Lung (tissue), 12 donors: ENCODE data around the gene TGFA. TPM values are rescaled to one million over a fixed set of nuclear protein-coding genes. Genes with fewer than 3 reads are reported as not detected.

Experiments
- ATAC-seq: fragments of 200-7000 bp; cut with Tn5 transposase; one replicate; pipeline ENCODE4 v1.9.1; 2020; ENCODE audit warnings: moderate number of reproducible peaks; ENCODE audit not compliant: insufficient read depth, low FRiP score
- DNase-seq, 3 donors: peaks; one replicate each; pipeline ENCODE4 v3.0.0-alpha.2; 2013 to 2017
- H3K27ac ChIP-seq, 2 donors: one replicate each; pipeline ENCODE4 v1.5.1; 2013; ENCODE audit warnings: mild to moderate bottlenecking in 2 of 2, moderate library complexity in 2 of 2, control low read depth in 1 of 2, inconsistent platforms in 1 of 2, low read depth in 1 of 2, low read length in 1 of 2
- H3K27me3 ChIP-seq, 3 donors: one replicate each; pipeline ENCODE4 v1.5.1; 2013; ENCODE audit warnings: low read length in 2 of 3; ENCODE audit not compliant: control insufficient read depth in 3 of 3, insufficient read depth in 3 of 3
- H3K36me3 ChIP-seq, 4 donors: one replicate each; pipeline ENCODE4 v1.5.1; 2013; ENCODE audit warnings: low read length in 4 of 4, mild to moderate bottlenecking in 1 of 4, moderate library complexity in 1 of 4; ENCODE audit not compliant: control insufficient read depth in 4 of 4, insufficient read depth in 4 of 4
- H3K4me1 ChIP-seq, 5 donors: one replicate each; pipeline ENCODE4 v1.5.1; 2013; ENCODE audit warnings: low read length in 5 of 5, mild to moderate bottlenecking in 2 of 5, moderate library complexity in 1 of 5; ENCODE audit not compliant: control insufficient read depth in 5 of 5, insufficient read depth in 5 of 5
- H3K4me3 ChIP-seq: one replicate; pipeline ENCODE4 v1.5.1; 2013; ENCODE audit warnings: mild to moderate bottlenecking, control low read depth, moderate library complexity
- H3K9ac ChIP-seq, 2 donors: one replicate each; pipeline ENCODE4 v1.5.1; 2013; ENCODE audit warnings: low read length in 2 of 2, control low read depth in 1 of 2; ENCODE audit not compliant: insufficient read depth in 1 of 2
- H3K9me3 ChIP-seq, 4 donors: one replicate each; pipeline ENCODE4 v1.5.1; 2013; ENCODE audit warnings: low read length in 3 of 4, mild to moderate bottlenecking in 1 of 4, moderate library complexity in 1 of 4; ENCODE audit not compliant: control insufficient read depth in 4 of 4, insufficient read depth in 3 of 4
- WGBS, 2 donors: extraction: QIAGEN DNeasy Blood & Tissue Kit; methylation state at CpG; one replicate each; pipeline ENCODE4 v1.1.7; 2013; 5-methylcytosine and 5-hydroxymethylcytosine counted together
- polyA plus RNA-seq, 2 donors: library from polyadenylated mRNA; stranded (reverse); fragments of 200-250 nt; gene quantifications; one replicate each; pipeline ENCODE4 v1.2.1, GENCODE V29; 2013
- total RNA-seq, 2 donors: library from RNA; depleted of rRNA in 1 of 2; stranded (reverse); fragments of >200 nt in 1 of 2; gene quantifications; one replicate each; pipeline ENCODE4 v1.2.1, GENCODE V29; 2014 to 2021
- TF ChIP-seq, protein P1 (sequence below): IDR thresholded peaks from 2 replicates; pipeline ENCODE4 v1.5.1; 2012; ENCODE audit warnings: mild to moderate bottlenecking; ENCODE audit errors: control extremely low read depth, extremely low read depth
- donor health status: control.
- donor health status: control.
- donor health status: Bipolar disorder and iron deficiency.
- donor health status: healthy.
- donor health status: DM: yes; HTN: yes; CAD: no.

The TGFA gene
- total and polyA plus RNA-seq, 4 donors, result 1.9 to 13.0 (median 7.0) TPM

DNA sequence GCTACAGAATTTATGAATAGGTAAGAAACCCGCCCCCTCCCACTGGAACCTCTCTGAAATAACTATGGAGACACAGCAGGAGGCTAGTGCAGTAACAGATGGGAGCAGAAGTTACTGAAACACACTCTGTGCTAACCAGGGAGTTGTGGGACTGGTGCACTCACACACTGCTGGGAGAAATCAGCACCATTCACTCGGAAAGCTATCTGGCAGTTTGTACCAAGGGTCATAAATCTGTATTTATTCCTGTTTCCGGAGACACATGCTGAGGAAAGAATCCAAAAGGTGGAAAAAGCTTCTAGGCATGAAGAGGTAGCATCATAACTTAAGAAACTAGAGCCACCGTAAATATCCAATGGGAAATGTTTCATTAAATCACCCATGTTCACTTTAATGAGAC, 39.9 kb downstream of the TGFA start:
- DNase-seq, result peak in 1 of 3 donors; percentile 16
- Histone ChIP-seq H3K9ac (no peak overlapping the region), H3K4me3 (no peak overlapping the region), H3K36me3 (no peaks in the 10 kb centered on the region), H3K27ac (no peak overlapping the region), H3K9me3 (no peaks in the 10 kb centered on the region), H3K27me3 (no peaks in the 10 kb centered on the region), H3K4me1 (peaks cover 0 to 6% (median 0%) of the 10 kb centered on the region in 5 donors)
- WGBS, 2 donors, result 79 to 85% methylated on average over 4 of the region's 4 CpGs
- no peak for ATAC-seq
- TF ChIP-seq, protein P1, sequence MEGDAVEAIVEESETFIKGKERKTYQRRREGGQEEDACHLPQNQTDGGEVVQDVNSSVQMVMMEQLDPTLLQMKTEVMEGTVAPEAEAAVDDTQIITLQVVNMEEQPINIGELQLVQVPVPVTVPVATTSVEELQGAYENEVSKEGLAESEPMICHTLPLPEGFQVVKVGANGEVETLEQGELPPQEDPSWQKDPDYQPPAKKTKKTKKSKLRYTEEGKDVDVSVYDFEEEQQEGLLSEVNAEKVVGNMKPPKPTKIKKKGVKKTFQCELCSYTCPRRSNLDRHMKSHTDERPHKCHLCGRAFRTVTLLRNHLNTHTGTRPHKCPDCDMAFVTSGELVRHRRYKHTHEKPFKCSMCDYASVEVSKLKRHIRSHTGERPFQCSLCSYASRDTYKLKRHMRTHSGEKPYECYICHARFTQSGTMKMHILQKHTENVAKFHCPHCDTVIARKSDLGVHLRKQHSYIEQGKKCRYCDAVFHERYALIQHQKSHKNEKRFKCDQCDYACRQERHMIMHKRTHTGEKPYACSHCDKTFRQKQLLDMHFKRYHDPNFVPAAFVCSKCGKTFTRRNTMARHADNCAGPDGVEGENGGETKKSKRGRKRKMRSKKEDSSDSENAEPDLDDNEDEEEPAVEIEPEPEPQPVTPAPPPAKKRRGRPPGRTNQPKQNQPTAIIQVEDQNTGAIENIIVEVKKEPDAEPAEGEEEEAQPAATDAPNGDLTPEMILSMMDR, result no peak

DNA sequence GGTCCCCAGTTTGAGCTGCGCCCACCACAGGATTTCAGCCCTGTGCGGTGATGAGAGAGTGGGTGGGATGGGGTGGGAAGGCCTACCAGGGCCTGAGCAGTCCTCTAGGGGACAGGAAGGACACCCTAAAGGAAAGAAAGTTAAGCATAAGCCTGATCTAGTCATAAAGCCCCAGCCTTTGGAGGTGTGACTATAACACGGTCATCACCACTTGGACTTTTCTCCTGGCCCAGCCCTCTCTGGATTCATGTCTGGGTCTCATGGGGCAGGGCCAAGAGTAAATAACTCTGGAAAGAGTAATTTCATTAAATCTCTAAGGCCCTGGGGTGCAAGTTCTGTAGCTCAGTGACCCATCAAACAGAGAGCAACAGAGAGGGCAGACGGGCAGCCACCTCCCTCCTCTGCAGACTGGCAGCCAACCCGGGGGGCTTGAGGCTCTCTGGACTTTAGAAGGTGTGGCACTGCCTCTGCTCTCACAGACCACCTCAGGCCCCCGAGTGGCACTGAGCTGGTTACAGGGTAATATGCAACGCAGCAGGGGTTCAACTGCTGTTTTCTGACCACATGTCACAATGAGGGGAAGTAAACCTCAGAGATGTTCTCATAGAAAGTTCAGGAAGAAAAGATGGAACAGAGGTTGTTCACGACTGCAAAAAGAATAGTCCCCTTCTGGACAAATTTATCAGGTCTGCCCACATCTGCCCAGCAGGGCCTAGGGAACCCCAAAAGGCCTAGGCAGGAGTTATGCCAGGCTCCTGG, 41.5 kb downstream of the TGFA start:
- no peak for ATAC-seq
- H3K4me1 ChIP-seq, result peaks cover 0 to 5% (median 0%) of the 10 kb centered on the region in 5 donors

DNA sequence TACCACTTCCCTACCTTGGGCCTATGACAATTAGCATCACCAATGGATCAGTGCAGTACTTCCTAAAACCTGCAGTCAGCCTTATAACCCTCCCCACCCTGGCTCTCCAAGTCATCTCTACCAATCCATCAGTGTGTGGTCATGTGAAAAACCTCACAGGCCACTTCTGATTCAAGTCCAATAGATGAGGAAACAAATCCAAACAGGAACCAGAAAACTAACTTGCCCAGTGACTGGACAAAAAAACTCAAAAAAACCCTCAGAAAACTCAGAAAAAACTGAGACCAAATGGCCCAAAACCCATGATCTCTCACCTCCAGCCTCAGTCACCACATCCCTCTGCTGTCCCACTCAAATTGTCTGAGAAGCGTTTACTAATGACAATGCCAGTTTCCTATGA, 43.3 kb downstream of the TGFA start:
- Histone ChIP-seq H3K4me1 (peaks cover 0 to 5% (median 0%) of the 10 kb centered on the region in 5 donors), H3K9me3 (no peaks in the 10 kb centered on the region), H3K4me3 (no peak overlapping the region), H3K36me3 (no peaks in the 10 kb centered on the region), H3K27ac (no peak overlapping the region), H3K27me3 (no peaks in the 10 kb centered on the region), H3K9ac (no peak overlapping the region)
- WGBS, 2 donors, result 81 to 88% methylated on average over 1 of the region's 1 CpG
- DNase-seq (no peak), ATAC-seq (no peak)
- TF ChIP-seq, protein P1, result no peak

More for the DNA sequence above, 41.5 kb downstream of the TGFA start:
- no peak for DNase-seq
- WGBS, 2 donors, result 75 to 81% methylated on average over 8 of the region's 8 CpGs
- Histone ChIP-seq H3K36me3 (no peaks in the 10 kb centered on the region), H3K9ac (no peak overlapping the region), H3K9me3 (no peaks in the 10 kb centered on the region), H3K27ac (no peak overlapping the region), H3K4me3 (no peak overlapping the region), H3K27me3 (no peaks in the 10 kb centered on the region)
- TF ChIP-seq, protein P1, result no peak
